ENCODE data around the gene GNAI2.

DNA sequence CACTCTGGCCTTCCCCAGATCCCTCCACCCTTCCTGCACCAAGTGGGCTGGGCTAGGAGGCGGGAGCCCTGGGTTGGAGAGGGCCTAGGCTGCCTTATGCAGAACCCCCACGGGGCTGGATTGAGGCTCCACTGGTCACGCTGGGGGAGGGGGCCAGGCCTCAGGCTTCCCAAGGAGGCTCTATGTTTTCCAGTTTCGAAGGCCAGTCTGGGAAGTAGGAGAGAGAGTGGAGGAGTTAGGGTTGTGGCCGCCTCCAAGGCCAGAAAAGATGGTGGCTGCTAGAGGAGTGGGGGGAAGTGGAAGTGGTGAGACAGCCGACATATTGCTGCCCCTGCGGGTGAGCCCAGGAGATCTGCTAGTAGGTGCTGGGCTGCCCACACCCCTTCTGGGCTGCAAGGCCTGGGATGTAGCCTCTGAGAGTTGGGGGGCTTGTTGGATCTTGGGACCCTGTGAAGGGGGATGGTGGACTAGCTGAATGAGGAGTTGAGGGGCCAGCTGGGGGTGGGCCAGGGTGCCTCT lies 1.2 kb downstream of the GNAI2 start:
- TF ChIP-seq POLR2A (IDR thresholded peaks at IDR 0.05; ENCODE audit: low read depth), result no peak
- no peak for TF ChIP-seq EP300 (IDR thresholded peaks at IDR 0.05)
- no peak for TF ChIP-seq POLR2AphosphoS5 (IDR thresholded peaks at IDR 0.05)
- TF ChIP-seq, protein P1, sequence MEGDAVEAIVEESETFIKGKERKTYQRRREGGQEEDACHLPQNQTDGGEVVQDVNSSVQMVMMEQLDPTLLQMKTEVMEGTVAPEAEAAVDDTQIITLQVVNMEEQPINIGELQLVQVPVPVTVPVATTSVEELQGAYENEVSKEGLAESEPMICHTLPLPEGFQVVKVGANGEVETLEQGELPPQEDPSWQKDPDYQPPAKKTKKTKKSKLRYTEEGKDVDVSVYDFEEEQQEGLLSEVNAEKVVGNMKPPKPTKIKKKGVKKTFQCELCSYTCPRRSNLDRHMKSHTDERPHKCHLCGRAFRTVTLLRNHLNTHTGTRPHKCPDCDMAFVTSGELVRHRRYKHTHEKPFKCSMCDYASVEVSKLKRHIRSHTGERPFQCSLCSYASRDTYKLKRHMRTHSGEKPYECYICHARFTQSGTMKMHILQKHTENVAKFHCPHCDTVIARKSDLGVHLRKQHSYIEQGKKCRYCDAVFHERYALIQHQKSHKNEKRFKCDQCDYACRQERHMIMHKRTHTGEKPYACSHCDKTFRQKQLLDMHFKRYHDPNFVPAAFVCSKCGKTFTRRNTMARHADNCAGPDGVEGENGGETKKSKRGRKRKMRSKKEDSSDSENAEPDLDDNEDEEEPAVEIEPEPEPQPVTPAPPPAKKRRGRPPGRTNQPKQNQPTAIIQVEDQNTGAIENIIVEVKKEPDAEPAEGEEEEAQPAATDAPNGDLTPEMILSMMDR (IDR thresholded peaks at IDR 0.05), result no peak
